Activated T-cell treated with anti-CD3 and anti-CD28 coated beads, Interleukin-2, amount 50 U/mL, for 48 hours (primary cell): ENCODE data around the gene CCDC88C.
A peak's percentile ranks its signal among the peaks of the same experiment; 100 is the strongest.

Source experiments
- DNase-seq, 2 experiments: peaks; one replicate each; pipeline ENCODE4 v3.0.0-alpha.2; 2020

The CCDC88C gene

DNA sequence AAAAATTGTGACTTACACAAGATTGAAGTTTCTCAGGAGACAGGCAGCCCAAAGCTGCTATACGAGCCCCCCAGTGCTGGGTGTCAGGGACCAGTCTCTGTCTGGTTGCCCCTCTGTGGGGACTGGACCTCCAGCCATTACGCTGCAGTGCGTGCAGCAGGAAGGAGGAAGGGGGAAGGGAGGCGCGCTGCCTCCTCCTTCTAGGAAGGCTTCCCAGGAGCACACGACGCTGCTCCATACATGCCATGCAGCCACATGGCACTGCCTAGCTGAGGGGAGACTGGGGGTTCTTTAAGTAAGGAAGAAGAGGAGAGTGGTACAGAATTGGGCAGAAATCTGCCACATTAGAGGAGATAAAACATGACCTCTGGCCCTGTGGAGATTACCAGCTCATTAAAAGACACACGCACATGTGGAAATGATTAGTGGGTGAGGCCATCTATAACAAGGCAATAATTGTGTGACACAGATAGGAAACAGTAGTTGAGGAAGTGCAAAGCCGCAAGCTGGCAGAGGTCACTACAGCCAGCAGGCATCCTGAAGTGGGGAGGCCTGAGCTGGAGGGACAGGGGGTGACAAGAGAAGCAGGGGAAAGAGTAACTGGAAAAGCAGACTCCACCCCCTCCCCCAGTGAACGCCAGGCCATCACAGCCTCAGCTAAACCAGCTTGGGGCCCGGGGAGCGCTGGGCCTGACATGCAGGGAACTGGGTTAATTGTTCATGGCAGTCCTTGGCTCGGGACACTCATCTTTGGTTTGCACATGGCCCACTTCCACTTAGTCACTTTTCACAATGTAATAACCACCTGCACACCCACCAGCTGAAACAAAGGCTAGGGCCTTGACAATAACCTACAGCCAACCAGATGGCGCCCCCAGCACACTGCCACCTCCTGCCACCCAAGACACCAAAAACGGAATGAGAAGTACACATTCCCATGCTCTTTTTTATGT lies 39.6 kb downstream of the CCDC88C start:
- DNase-seq: peak; percentile 74 to 79

DNA sequence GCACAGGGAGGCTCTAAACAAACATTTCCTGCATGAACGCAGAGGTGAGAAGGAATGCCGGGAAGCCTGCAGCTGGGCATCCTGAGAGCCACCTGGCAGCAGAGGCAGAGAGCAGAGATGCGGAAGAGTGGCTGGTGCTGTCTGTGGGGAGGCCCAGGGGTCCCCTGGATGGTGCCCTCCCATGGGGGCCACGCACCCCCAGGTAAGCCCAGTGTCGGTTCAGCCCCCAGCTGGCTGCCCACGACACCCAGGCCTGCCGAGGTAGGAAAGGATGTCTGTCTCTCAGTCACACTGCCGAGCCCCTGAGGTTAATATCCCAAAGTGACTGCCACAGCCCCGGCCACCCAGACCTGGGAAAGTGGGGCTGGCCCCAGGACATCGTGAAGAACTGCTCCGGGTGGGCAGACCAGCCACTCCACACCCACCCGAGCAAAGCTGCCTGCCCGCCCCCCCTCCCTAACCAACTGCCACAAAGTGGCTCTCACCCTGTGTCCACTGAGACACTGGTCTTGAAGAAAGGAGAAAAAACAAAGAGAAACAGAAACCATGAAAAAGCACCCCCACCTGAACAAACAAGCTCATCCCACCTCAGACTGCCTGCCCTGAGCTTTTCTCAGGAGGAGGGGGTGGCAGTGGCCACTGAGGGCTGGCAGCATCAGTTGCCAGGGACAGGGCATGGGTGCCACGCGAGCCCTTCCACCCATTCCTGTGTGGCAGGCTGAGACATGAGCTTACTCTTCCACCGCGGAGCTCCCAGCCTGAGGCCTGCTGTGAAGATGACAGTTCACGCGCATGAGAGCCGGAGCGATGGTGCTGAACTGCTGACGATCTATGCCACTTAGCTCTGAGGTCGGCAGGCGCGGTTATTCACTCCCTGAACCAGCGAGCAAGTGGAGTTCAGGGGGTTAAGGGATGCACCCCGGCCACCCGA lies 40.8 kb downstream of the CCDC88C start:
- no peak for DNase-seq

DNA sequence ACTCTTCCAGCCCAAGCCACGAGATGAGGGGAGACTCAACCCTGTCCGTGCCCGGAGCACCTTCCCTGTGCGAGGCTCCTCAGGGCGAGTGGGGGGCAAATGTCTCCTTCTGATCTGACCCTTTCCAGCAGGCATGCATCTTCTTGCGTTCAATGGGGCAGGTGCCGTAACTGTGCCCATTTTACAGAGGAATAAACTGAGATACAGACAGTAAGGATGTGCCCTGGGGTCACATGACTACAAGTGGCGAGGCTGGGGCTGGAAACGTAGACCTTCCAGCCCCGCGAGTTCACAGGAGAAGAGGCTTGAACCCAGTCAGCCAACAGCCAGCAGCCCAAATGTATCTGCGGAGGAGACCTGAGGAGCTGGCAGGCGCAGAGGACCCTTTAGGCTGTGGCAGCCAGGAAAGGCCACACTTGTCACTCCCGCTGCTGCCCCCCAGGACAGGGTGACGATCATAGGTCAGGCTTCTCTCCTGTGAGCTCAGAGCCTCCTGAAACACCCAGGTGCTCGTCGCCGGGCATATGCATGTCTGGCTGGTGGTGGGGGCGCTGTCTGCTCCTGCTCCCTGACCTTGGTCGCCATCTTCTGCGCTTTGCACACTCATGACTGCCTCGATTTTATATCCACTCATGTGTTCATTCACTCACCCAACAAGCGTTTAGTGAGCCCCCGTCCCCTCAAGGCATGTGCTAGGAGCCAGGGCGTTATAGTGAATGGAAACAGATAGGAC lies 41.7 kb downstream of the CCDC88C start:
- DNase-seq: no peak

DNA sequence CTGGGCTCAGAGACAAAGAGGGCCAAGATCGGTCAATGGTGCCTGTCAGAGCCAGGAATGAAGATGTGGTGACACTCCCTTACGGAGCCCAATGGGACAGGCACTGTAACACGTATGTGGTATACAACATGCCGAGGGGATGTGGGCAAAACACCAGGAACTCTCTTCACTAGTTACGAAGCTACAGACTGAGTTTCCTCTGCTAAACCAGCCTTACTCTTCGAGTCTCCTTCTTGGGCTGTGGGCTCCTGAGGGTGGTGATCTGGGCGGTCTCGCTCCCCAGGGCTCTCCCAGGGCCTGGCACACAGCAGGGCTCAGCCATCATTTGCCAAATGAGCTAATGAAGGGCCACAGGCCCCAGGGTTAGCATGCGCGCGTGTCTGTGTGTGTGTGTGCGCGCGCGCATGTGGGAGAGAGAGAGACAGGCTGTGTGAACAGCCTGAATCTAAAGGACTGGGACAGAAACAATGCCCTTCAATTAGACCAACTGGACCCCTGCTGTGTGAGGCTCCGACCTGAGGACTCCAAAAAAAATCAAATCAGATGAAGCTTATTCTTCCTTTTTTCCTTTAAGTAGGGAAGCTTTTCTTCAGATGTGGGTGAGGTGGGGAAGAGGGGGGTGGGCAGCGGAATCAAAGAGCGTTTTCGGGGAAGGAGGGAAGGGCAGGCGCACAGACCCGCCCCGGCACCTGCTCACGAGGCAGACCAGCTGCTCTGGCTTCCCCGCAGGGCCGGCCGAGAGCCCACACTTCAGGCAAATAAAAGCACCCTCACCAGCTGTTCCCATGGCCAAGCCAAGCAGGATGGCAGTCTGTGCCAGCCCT lies 42.5 kb downstream of the CCDC88C start:
- peak in 1 of 2 experiments; percentile 56 for DNase-seq

DNA sequence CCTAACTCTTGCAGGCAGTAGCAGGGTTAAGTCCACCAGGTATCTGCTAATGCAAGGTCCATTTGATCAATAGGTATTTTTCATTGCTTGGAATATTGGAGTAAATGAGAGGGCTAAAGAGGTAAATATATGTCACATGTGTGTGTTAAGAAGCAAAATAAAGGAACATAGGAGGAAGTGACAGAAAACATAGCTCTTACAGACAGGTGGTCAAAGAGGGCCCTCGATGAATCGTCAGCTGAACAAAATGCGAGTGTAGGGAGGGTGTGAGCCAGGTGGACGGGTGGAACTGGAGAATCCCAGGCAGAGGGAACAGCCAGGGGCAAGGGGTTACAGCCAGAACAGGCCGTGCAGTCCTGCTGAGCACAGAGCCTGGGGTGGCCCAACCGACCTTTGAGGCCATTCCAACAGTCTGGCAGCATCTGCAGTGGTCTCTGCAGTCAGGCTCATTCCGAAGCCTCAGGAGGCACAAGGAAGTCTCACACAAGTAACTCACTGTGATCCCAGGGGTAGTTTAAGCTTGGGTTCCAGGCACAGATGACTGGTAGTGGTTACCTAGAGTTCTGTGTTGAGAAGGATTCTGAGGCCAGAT lies 43.2 kb downstream of the CCDC88C start:
- no peak for DNase-seq

DNA sequence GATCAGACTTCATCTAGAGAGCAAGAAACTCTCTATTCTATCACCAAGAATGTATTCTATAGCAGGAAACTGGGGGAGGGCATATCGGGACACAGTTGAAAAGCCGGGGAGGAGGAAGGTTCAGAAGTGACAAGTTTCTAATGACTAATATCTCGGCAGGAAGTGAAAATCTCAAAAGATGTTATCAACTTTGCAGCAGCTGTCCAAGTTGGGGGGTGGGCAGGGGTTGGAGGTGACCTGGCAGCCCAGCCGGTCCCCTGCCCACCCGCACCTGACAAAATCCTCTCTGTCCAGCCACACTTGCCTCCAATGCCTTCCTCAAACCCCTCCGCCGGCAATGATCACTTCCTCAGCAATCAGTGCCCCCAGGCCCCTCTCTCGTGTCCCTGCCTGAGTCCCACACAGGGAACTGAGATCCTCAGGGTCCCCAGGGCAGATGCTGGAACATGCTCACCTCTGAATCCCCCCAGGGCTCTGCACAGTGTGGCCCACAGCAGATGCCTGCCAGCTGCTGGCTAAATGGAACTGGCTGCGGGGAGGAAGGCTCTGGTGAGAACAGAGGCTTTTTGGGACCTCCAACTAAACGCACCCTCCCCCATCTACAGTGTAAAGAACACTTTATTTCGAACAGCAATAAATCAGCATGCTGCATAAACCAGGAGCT lies 43.9 kb downstream of the CCDC88C start:
- DNase-seq: peak; percentile 62 to 64

DNA sequence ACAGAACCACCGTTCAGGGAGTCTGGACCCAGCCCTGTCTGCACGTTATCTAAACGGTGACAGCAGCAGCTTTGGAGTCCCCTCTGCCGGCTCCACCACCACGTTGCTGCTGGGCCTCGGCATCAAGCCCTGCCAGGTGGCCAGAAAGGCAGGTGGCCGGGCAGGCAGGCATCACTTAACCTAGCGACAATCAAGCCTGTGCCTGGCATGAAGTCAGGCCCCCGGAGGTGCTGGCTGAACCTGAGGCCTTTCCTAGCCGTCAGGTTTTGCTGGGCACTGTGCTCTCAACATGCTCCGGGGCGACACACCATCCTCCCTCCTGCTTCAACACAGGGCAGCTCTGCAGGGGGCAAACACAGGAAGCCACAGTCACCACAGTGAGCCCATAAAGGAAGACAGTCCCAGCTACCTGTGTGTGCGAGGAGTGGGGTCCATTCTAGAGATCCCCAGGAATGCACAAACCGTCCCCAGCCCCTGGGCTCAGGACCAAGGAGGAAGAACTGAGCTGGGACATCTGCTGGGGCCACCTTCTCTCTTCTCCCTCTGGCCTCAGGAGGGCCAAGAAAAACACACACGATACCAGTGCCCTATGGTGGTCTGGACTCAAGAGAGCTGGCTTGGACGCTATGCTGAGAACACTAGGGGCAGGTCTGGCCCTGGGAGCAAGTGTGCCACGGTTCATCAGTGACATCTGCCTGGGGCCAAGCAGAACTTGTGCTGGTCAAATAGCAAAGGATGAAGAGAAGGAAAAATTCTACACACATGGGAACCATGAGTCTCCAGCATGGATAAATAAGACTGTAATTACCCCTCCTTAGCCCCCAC lies 44.7 kb downstream of the CCDC88C start:
- peak in 1 of 2 experiments; percentile 63 for DNase-seq

DNA sequence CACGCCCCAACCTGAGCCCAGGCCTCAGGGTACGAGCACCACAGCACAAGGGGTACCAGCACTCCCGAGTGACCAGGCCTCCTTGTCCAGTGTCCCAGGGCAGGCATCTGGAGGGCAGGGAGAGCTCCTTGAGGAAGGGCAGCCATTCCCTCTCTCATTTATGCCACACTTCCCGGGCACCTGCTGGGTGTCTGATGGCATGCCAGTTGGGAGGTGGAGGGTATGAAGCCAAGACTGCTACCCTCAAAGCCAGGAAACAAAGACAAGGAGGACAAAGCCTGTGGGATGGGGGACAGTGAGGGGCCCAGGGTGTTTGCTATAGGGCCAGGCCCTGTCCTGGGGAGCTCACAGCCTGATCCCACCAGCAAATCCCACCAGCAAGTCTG lies 45.6 kb downstream of the CCDC88C start:
- DNase-seq: no peak

DNA sequence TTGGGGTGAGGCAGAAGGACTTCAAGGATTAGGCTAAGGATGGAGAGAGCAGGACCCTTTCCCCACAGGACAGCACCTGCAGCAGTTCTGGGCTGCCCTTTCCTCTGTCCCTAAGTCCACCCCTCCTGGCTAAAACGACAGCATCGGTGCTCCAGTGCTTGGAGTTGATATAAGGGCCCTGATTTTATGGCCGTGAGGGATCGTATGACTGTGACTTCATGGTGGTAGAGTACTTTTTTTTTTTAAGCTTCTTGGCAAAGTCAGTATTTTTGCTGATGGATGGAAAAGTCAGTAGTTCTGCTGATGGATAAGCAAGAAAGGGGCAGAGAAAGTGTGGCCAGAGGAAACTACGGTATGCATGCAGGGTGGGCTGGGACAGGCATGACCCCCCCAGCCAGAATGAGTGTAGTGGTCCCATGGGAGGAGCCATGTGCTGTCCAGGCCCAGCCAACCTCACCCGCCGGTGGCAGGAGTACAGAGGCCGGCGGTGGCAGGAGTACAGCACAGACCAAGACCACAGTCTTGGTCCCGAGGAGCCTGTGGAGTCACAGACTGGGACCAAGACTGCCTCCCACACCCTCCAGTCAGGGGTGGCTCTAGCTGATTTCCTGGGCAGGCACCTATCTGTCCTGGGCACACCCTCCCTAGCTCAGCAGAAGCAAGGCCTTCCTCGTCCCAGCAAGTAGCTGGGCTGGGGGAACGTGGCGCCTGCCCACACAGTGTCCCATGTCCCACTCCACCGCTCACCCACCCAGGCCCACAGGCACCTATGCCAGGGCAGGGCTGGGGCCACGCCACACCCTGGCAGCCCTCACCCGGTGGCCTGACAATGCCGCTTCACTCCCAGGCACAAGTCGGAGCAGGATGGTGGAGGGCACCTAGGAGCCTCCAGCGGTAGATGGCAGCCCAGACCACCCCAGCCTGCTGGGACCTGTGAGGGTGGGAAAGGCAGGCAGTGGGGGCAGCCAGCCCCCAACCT lies 46.3 kb downstream of the CCDC88C start:
- no peak for DNase-seq

DNA sequence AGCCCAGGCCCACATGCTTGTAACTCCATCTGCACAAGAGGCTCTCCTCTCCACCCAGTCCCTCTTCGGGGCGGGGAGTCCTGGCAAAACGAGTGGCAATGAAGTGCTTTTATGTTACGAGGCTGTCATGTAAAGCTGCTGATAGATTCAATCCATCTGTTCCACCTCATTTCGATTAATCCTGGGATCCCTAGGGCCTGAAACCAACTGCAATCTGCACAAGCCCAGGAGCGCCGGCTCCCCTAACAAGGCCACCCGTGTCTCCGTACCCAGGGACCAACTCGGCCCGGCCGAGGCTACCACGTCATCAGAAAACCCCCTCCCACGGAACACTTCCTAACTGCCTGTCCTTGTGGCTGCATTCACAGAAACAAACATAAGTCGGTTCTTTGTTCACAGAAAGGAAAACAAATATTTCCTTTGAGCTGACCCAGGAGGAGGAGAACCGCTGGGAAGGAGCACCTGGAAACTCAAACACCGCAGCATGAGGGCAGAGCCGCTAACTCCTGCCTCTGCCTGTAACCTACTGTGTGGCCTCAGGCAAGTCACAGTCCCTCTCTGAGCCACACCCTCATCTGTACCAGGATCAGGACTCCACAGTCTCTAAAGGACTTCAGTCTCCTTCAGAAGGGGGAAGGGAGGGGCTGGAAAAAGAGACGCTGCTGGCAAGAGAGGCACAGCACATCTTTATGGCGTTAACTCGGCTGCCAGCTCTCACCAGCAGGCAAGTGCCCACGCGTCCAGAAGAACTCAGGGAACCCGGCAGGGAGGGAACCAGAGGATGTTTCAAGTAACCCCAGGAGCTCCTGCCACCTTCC lies 47.8 kb downstream of the CCDC88C start:
- peak; percentile 68 to 73 for DNase-seq

DNA sequence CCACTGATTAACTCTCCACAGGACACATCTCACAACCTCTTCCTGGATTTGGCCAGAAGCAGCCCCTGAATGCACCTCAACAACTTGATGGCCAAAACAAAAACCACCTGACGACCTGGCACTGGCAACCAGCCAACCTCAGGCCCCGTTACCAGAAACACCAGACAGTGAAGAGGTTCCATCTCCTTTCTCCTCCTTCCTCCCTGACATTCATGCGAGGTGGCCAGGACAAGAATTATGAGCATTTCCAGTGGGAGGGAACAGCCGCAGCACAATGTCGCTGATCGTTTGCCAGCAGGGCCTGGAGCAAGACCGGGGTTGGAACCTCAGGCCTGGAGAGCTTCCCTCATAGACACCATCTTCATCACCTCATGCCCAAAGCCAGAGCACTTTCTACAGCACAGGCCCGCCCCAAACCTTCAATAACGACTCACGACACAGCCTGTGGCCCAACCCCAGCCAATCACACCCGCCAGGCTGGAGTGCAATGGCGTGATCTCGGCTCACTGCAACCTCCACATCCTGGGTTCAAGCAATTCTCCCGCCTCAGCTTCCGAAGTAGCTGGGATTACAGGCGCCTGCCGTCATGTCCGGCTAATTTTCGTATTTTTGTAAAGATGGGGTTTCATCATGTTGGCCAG lies 48.7 kb downstream of the CCDC88C start:
- no peak for DNase-seq

DNA sequence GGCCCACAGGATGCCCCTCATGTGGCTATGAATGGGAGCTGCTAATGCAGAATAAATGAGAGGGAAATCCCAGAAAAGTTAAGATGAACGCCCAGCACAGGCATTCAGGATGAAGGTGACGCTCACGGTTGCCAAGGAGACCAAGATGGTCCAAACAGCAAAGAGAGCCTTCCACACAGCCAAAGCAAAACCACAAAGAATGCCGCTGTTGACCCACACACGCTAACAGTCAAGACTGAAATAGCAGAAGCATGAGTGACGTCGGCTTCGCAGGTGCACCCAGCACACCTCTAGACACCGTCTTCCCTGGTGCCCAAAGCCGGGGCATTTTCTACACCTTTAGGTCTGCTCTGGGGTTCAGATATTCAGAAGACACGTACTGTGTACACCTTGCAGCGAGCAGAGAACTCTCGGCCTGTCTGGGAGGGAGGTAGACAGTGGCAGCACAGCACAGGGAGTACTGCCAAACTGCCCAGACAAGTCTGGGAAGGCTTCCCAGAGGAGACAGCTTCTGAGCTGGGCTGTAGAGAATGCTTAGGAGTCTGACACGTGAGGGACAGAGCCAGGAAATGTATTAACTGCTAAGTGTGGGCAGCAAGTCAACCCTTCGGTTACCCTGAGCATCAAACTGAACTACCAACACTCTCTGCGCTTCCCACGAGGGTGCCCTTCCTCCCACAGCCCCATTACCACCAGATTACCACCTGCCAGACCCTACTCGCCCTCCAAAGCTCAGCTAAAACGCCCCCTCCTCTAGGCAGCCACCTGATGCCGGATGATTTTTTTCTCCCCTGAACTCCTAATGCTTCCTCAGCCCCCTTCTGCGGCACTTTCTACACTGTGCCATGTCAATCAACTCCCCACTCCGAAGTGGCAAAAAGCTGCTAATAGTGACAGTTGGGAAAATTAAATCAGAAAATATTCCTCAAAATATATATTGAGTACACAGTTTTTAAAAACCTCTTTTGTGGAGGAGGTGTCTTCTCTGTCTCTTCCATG lies 50.1 kb downstream of the CCDC88C start:
- peak; percentile 64 to 68 for DNase-seq

DNA sequence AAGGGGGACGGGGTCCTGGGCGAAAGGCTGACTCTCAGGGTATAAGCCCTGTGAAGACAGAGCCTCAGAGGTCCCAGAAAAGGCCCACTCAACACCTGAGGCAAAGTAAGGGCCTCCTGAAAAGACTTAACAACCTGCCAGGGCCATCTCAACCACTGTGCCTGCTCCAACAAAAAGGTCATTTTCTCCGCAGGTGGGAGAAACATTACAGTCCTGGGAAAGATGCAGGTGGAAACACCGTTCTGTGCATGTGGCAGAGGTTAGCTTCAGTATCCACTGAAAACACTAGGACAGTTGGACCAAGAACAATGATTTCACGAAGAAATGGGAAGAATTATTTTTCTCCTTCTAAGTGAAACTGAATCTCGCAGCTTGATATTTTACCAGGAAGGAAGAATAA lies 50.9 kb downstream of the CCDC88C start:
- no peak for DNase-seq

DNA sequence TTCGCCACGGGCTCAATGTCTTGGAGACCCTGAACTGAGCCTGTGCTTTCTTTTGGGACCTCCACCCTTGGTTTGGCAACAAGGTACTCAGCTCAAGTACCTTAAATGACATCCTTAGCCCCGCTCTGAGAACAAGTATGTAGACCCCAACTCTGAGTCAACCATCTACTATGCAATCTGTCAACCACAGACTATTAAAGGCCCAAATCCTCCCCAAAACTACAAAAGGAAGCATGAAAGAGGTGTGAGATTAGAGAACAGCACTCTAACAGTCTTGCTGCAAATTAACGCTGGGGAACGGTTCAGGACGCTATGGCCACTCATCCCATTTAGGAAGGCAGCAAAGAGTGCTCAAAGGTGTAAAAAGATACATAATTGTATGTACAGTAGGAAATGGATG lies 52.1 kb downstream of the CCDC88C start:
- no peak for DNase-seq

DNA sequence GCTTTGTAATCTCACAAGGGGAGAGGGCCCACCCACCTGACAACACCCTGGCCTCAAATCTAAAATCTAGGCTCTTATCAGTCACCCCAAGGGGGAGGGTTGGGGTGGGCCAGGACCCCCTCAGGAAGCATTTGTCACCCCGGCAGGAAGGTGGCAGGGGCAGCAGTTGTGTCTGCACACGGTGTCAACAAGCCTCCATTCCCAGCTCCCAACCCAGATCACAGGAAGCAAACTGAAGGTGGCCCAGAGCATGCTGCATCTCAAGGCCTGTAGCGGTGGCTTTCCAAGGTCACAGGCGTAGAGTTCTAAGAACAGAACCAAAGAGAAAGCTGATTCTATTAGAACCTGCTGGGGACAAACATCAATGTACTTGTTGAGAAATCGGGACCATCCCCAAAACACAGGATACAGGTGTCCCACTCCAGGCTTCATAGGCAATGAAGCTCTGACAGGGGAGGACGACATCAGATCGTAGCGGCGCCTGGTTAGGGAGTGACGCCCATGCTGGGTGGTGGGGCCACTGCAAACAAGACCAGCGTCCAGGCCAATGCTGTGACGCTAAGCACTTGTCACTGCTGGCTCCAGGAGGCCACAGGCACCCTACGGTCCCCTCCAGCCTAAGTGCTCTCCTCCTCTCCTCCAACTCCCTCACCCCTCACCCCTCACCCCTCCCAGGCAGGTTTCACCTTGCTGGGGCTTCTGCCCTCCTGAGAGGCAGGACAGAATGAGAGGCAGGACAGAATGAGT lies 52.9 kb downstream of the CCDC88C start:
- DNase-seq: no peak
